Endodermal cell (in vitro differentiated cells): Measurements from ENCODE around the gene TMPRSS11D. TPM values are rescaled to one million over a fixed set of nuclear protein-coding genes. Genes with fewer than 3 reads are reported as not detected.

Source experiments
- DNase-seq: peaks from one replicate; pipeline ENCODE4 v3.0.0-alpha.2; 2017
- H3K27ac ChIP-seq: 2 replicates; pipeline ENCODE4 v1.5.1; 2013; ENCODE audit warnings: mild to moderate bottlenecking, low read depth, low read length, moderate library complexity
- H3K27me3 ChIP-seq: 2 replicates; pipeline ENCODE4 v1.6.1; 2013; ENCODE audit warnings: mild to moderate bottlenecking, low read length, moderate library complexity; ENCODE audit not compliant: insufficient read depth, control insufficient read depth, poor library complexity, severe bottlenecking
- H3K36me3 ChIP-seq: 2 replicates; pipeline ENCODE4 v1.7.0; 2013; ENCODE audit warnings: mild to moderate bottlenecking, low read length, moderate library complexity; ENCODE audit not compliant: control insufficient read depth, insufficient read depth
- H3K4me1 ChIP-seq: one replicate; pipeline ENCODE4 v1.7.0; 2013; ENCODE audit warnings: low read length; ENCODE audit not compliant: control insufficient read depth, insufficient read depth
- H3K4me3 ChIP-seq: 2 replicates; pipeline ENCODE4 v1.5.1; 2013; ENCODE audit warnings: mild to moderate bottlenecking, low read length, moderate library complexity
- H3K9ac ChIP-seq: 2 replicates; pipeline ENCODE4 v1.6.1; 2013; ENCODE audit warnings: mild to moderate bottlenecking, low read length, moderate library complexity; ENCODE audit not compliant: poor library complexity, severe bottlenecking; ENCODE audit errors: extremely low read depth
- H3K9me3 ChIP-seq: 2 replicates; pipeline ENCODE4 v1.6.1; 2013; ENCODE audit warnings: mild to moderate bottlenecking, low read length, moderate library complexity; ENCODE audit not compliant: control insufficient read depth
- H3K27ac Mint-ChIP-seq: 2 replicates; pipeline ENCODE4 v1.8.0; 2020; ENCODE audit warnings: mixed read lengths
- H3K27me3 Mint-ChIP-seq: 2 replicates; pipeline ENCODE4 v1.8.0; 2021; ENCODE audit warnings: mild to moderate bottlenecking, mixed read lengths; ENCODE audit not compliant: insufficient read depth
- H3K36me3 Mint-ChIP-seq: 2 replicates; pipeline ENCODE4 v1.8.0; 2020; ENCODE audit warnings: low read depth, mixed read lengths
- H3K4me1 Mint-ChIP-seq: 2 replicates; pipeline ENCODE4 v1.8.0; 2020; ENCODE audit warnings: mixed read lengths
- H3K4me3 Mint-ChIP-seq: 2 replicates; pipeline ENCODE4 v1.8.0; 2020; ENCODE audit warnings: mild to moderate bottlenecking, moderate library complexity, mixed read lengths
- H3K9me3 Mint-ChIP-seq: 2 replicates; pipeline ENCODE4 v1.8.0; 2020; ENCODE audit warnings: mild to moderate bottlenecking, mixed read lengths
- WGBS, 2 experiments: methylation state at CpG; one replicate each; pipeline versions ENCODE4 v1.1.5 to v1.1.7; 2013; ENCODE audit warnings: missing lambda C conversion rate in 2 of 2, mixed read lengths in 1 of 2; ENCODE audit not compliant: insufficient coverage in 1 of 2, insufficient read length in 1 of 2; 5-methylcytosine and 5-hydroxymethylcytosine counted together
- long read RNA-seq, 4 experiments: library from polyadenylated mRNA in 2 of 4; library from RNA in 1 of 4; library from capped mRNA in 1 of 4; stranded (forward) in 3 of 4; unstranded in 1 of 4; transcript quantifications; one replicate each; pipeline ENCODE4 v2.0.0, GENCODE V29; 2020 to 2021; ENCODE audit warnings: inconsistent platforms in 1 of 4
- polyA plus RNA-seq, 2 experiments: library from polyadenylated mRNA; stranded (reverse); fragments of 50-300 nt; gene quantifications; one replicate each; pipeline ENCODE4 v1.2.3, GENCODE V29; 2013
- total RNA-seq, 2 donors: library from RNA; stranded (reverse); fragmentation: NEBNext Ultra II Directional in 1 of 2; extraction: Animal tissue kit (Norgen Biotek cat#: 25700) in 1 of 2; gene quantifications; 2 replicates in 1 of 2; 3 replicates in 1 of 2; pipeline ENCODE4 v1.2.1, GENCODE V29; 2021
- TF ChIP-seq, protein P1 (sequence below): fragments of 200-600 bp; sonication (generic); conservative IDR thresholded peaks from 2 replicates; pipeline ENCODE4 v1.5.0; 2021; ENCODE audit warnings: antibody characterized with exemption, mild to moderate bottlenecking

The TMPRSS11D gene, protein sequence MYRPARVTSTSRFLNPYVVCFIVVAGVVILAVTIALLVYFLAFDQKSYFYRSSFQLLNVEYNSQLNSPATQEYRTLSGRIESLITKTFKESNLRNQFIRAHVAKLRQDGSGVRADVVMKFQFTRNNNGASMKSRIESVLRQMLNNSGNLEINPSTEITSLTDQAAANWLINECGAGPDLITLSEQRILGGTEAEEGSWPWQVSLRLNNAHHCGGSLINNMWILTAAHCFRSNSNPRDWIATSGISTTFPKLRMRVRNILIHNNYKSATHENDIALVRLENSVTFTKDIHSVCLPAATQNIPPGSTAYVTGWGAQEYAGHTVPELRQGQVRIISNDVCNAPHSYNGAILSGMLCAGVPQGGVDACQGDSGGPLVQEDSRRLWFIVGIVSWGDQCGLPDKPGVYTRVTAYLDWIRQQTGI
- total RNA-seq, result not detected
- not detected for polyA plus RNA-seq (2013, experiment 1 of 2)
- not detected for polyA plus RNA-seq (2013, experiment 2 of 2)
- long read RNA-seq, experiment 1, result 0 reads
- long read RNA-seq, experiment 2, result 0 reads
- long read RNA-seq, experiment 3, result 0 reads
- long read RNA-seq, experiment 4, result 0 reads

DNA sequence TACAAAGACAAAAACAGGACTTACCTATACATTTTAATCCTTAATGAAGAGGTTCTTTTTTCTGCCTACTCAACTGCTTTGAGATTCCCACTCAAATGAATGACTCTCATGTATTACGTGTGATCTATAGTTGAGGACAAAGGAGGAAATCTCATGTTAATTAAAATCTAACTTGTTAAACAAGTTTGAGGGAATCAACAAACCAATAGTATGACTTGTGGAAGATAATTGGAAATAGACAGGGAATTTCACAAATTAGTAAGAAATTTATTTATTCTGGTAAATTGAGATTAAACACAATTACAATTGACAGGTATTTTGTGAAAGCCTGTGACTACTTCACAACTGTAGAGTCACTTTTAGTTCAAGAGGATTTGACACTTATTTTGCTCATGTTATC lies at the start of gene TMPRSS11D:
Gene TMPRSS11D, minus strand, starts transcription at position 101 of the 400 bp plus-strand sequence. Its CDS starts 69 bp downstream, at position 32.
- Mint-ChIP-seq H3K27ac (no peak within 1 kb of the TSS), H3K4me1 (no peaks in the 10 kb centered on the region), H3K4me3 (no peak within 1 kb of the TSS), H3K27me3 (no peaks in the 10 kb centered on the region), H3K9me3 (no peaks in the 10 kb centered on the region), H3K36me3 (no peaks in the 10 kb centered on the region)
- Histone ChIP-seq H3K9me3 (no peaks in the 10 kb centered on the region), H3K4me3 (no peak within 1 kb of the TSS), H3K36me3 (no peaks in the 10 kb centered on the region), H3K9ac (no peak within 1 kb of the TSS), H3K27me3 (no peaks in the 10 kb centered on the region), H3K4me1 (peaks cover 3% of the 10 kb centered on the region), H3K27ac (no peak within 1 kb of the TSS)
- DNase-seq, result no peak
- TF ChIP-seq, protein P1, sequence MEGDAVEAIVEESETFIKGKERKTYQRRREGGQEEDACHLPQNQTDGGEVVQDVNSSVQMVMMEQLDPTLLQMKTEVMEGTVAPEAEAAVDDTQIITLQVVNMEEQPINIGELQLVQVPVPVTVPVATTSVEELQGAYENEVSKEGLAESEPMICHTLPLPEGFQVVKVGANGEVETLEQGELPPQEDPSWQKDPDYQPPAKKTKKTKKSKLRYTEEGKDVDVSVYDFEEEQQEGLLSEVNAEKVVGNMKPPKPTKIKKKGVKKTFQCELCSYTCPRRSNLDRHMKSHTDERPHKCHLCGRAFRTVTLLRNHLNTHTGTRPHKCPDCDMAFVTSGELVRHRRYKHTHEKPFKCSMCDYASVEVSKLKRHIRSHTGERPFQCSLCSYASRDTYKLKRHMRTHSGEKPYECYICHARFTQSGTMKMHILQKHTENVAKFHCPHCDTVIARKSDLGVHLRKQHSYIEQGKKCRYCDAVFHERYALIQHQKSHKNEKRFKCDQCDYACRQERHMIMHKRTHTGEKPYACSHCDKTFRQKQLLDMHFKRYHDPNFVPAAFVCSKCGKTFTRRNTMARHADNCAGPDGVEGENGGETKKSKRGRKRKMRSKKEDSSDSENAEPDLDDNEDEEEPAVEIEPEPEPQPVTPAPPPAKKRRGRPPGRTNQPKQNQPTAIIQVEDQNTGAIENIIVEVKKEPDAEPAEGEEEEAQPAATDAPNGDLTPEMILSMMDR, result no peak
- 100% methylated on average over 1 of the region's 1 CpG; no CpG with 5 or more reads in 1 of the 2 experiments for WGBS, 2 experiments

DNA sequence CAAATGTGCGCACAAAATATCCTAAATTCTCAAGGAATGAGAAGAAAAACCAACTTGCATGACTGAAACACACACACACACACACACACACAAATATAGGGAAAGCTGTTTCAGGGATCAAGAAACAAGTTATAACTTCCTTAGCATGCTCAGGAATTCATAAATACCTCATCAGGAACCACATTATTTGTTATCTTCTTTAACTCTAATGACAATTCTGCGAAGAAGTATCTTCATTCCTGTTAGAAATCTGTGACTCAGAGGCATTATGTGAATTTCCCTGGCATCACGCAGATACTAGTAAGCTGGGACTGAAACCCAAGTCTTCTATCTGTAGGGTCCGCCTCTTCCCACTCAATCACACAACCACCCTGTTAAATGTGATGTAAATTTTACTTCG lies 49.2 kb upstream of the TMPRSS11D start:
- Mint-ChIP-seq H3K27ac (no peak overlapping the region), H3K4me1 (peaks cover 10% of the 10 kb centered on the region), H3K27me3 (no peaks in the 10 kb centered on the region), H3K9me3 (peaks cover 2% of the 10 kb centered on the region), H3K4me3 (no peak overlapping the region), H3K36me3 (no peaks in the 10 kb centered on the region)
- WGBS, 2 experiments, result 98 to 100% methylated on average over 1 to 4 of the region's 5 CpGs
- Histone ChIP-seq H3K36me3 (no peaks in the 10 kb centered on the region), H3K4me1 (no peaks in the 10 kb centered on the region), H3K4me3 (no peak overlapping the region), H3K9me3 (no peaks in the 10 kb centered on the region), H3K27ac (no peak overlapping the region), H3K27me3 (no peaks in the 10 kb centered on the region), H3K9ac (no peak overlapping the region)
- no peak for DNase-seq
- TF ChIP-seq, protein P1, result no peak

DNA sequence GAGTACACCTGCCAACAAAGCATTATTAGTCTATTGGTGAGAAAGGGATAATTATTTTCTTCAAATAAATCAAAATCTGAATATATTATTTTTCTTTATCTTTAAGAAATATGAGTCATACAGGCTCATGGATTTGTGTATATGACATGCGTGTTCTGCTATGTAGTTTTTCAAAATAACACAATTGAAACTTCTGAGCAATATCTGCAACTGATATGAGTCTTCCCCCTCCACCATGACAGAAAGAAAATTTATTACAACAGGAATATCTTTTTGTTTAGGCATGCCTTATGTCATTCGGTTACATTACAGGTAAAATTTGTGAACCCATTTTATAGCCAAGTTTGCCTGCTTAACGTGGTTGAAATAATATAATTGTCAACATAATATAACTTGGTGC lies 47.5 kb upstream of the TMPRSS11D start:
- no peak overlapping the region for H3K9ac ChIP-seq
- TF ChIP-seq, protein P1, result no peak
- Mint-ChIP-seq H3K36me3 (no peaks in the 10 kb centered on the region), H3K4me3 (no peak overlapping the region), H3K4me1 (peaks cover 10% of the 10 kb centered on the region), H3K27me3 (no peaks in the 10 kb centered on the region), H3K9me3 (peaks cover 2% of the 10 kb centered on the region), H3K27ac (no peak overlapping the region)
- no peaks in the 10 kb centered on the region for H3K4me1 ChIP-seq
- H3K36me3 ChIP-seq, result no peaks in the 10 kb centered on the region
- no peak overlapping the region for H3K27ac ChIP-seq
- DNase-seq, result no peak
- peaks cover 15% of the 10 kb centered on the region for H3K9me3 ChIP-seq
- no peak overlapping the region for H3K4me3 ChIP-seq
- H3K27me3 ChIP-seq, result no peaks in the 10 kb centered on the region
- 92 to 100% methylated on average over 1 to 3 of the region's 3 CpGs for WGBS, 2 experiments
